ENCODE measurements around the gene ARRDC1. TPM values are rescaled to one million over a fixed set of nuclear protein-coding genes. Genes with fewer than 3 reads are reported as not detected.

The ARRDC1 gene
- total and polyA plus RNA-seq, 9 of the 15 experiments (the other 6 are each of a cell fraction or from before 2014, with no cell fraction given): 0.21 to 45.3 (median 18.6) TPM

DNA sequence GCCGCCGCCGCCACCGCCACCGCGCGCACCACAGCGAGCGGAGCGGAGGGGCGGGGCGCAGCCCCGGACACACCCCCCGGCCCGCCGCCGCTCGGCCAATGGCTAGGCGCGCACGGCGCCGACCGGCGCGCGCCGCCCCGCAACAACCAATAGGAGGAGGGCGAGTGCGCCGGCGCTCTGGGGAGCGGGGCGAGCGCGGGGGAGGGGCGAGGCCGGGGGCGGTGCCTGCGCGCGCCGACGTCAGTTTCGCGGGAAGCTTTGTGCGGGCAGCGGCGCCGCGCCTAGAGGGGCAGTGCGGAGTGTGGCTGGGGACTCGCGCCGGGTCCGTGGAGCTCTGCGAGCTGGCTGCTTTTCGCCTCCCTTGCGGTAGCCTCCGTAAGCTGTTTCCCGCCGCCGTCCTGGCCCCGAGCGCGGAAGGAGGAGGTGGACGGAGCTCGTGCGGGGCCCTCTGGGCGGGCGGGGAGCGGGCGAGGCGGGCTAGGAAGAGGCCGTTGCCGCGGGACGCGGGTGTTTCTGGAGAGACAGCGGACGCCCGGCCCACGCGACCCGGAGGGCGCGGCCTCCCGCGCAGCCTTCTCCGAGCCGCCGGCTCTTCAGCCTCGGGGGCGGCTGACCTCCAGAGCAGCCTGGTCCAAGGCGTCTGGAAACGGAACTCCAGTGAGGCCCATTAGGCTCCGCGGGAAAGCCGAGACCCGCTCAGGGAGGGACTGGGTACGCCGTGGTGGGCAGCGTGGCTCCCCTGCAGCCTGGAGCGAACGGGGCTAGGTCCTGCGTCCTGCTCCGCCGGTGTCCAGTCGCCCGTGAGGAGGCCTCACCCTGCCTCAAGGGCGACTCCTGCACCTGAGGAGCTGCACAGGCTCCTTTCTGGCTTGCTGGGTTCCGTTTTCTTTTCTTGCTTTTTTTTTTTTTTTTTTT is 14.8 kb upstream of the ARRDC1 start, which contains the start of gene ZMYND19 (continued):
- TF ChIP-seq, protein P1, sequence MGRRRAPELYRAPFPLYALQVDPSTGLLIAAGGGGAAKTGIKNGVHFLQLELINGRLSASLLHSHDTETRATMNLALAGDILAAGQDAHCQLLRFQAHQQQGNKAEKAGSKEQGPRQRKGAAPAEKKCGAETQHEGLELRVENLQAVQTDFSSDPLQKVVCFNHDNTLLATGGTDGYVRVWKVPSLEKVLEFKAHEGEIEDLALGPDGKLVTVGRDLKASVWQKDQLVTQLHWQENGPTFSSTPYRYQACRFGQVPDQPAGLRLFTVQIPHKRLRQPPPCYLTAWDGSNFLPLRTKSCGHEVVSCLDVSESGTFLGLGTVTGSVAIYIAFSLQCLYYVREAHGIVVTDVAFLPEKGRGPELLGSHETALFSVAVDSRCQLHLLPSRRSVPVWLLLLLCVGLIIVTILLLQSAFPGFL (CRISPR knock-in tag; IDR thresholded peaks at IDR 0.05): no peak
- no peak for TF ChIP-seq SOX6 (IDR thresholded peaks at IDR 0.05)
- TF ChIP-seq, protein P2, sequence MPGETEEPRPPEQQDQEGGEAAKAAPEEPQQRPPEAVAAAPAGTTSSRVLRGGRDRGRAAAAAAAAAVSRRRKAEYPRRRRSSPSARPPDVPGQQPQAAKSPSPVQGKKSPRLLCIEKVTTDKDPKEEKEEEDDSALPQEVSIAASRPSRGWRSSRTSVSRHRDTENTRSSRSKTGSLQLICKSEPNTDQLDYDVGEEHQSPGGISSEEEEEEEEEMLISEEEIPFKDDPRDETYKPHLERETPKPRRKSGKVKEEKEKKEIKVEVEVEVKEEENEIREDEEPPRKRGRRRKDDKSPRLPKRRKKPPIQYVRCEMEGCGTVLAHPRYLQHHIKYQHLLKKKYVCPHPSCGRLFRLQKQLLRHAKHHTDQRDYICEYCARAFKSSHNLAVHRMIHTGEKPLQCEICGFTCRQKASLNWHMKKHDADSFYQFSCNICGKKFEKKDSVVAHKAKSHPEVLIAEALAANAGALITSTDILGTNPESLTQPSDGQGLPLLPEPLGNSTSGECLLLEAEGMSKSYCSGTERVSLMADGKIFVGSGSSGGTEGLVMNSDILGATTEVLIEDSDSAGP (CRISPR knock-in tag; IDR thresholded peaks at IDR 0.05): no peak
- TF ChIP-seq, protein P3, sequence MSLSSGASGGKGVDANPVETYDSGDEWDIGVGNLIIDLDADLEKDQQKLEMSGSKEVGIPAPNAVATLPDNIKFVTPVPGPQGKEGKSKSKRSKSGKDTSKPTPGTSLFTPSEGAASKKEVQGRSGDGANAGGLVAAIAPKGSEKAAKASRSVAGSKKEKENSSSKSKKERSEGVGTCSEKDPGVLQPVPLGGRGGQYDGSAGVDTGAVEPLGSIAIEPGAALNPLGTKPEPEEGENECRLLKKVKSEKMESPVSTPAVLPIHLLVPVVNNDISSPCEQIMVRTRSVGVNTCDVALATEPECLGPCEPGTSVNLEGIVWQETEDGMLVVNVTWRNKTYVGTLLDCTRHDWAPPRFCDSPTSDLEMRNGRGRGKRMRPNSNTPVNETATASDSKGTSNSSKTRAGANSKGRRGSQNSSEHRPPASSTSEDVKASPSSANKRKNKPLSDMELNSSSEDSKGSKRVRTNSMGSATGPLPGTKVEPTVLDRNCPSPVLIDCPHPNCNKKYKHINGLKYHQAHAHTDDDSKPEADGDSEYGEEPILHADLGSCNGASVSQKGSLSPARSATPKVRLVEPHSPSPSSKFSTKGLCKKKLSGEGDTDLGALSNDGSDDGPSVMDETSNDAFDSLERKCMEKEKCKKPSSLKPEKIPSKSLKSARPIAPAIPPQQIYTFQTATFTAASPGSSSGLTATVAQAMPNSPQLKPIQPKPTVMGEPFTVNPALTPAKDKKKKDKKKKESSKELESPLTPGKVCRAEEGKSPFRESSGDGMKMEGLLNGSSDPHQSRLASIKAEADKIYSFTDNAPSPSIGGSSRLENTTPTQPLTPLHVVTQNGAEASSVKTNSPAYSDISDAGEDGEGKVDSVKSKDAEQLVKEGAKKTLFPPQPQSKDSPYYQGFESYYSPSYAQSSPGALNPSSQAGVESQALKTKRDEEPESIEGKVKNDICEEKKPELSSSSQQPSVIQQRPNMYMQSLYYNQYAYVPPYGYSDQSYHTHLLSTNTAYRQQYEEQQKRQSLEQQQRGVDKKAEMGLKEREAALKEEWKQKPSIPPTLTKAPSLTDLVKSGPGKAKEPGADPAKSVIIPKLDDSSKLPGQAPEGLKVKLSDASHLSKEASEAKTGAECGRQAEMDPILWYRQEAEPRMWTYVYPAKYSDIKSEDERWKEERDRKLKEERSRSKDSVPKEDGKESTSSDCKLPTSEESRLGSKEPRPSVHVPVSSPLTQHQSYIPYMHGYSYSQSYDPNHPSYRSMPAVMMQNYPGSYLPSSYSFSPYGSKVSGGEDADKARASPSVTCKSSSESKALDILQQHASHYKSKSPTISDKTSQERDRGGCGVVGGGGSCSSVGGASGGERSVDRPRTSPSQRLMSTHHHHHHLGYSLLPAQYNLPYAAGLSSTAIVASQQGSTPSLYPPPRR (CRISPR knock-in tag; IDR thresholded peaks at IDR 0.05; ENCODE audit: borderline replicate concordance): no peak
- TF ChIP-seq TEAD4 (IDR thresholded peaks at IDR 0.05; ENCODE audit: low read length): no peak
- no peak for TF ChIP-seq TEAD4 (CRISPR knock-in tag; IDR thresholded peaks at IDR 0.05; ENCODE audit: borderline replicate concordance)
- TF ChIP-seq JUNB (CRISPR knock-in tag; conservative IDR thresholded peaks at IDR 0.05): no peak
- no peak for TF ChIP-seq NR4A1 (CRISPR knock-in tag; IDR thresholded peaks at IDR 0.05)
- TF ChIP-seq NR4A1 (tag; IDR thresholded peaks at IDR 0.05): no peak
- TF ChIP-seq, protein P4, sequence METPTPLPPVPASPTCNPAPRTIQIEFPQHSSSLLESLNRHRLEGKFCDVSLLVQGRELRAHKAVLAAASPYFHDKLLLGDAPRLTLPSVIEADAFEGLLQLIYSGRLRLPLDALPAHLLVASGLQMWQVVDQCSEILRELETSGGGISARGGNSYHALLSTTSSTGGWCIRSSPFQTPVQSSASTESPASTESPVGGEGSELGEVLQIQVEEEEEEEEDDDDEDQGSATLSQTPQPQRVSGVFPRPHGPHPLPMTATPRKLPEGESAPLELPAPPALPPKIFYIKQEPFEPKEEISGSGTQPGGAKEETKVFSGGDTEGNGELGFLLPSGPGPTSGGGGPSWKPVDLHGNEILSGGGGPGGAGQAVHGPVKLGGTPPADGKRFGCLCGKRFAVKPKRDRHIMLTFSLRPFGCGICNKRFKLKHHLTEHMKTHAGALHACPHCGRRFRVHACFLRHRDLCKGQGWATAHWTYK (CRISPR knock-in tag; IDR thresholded peaks at IDR 0.05): no peak
- TF ChIP-seq, protein P5, sequence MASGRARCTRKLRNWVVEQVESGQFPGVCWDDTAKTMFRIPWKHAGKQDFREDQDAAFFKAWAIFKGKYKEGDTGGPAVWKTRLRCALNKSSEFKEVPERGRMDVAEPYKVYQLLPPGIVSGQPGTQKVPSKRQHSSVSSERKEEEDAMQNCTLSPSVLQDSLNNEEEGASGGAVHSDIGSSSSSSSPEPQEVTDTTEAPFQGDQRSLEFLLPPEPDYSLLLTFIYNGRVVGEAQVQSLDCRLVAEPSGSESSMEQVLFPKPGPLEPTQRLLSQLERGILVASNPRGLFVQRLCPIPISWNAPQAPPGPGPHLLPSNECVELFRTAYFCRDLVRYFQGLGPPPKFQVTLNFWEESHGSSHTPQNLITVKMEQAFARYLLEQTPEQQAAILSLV (tag; IDR thresholded peaks at IDR 0.05): no peak

Measured in K562 (cell line).